K562 (cell line): Measurements from ENCODE around the gene DOCK4. TPM values are rescaled to one million over a fixed set of nuclear protein-coding genes. Genes with fewer than 3 reads are reported as not detected.

Experiments
- ATAC-seq: fragments of 200-7000 bp; cut with Tn5 transposase; 3 replicates; pipeline ENCODE4 v1.9.1; 2020; ENCODE audit warnings: moderate library complexity
- BruUV-seq: library from RNA; stranded (reverse); fragments of 400-500 nt; replicated peaks from 2 replicates; lab custom pipeline; 2021; lab: Mats Ljungman, UMichigan
- CTCF ChIA-PET: fragments of 300-600 bp; formaldehyde crosslinking; extraction: SDS; loops from one replicate; lab custom pipeline; 2021; ENCODE audit warnings: low intra/inter-chr PET ratio; lab: Yijun Ruan, JAX
- POLR2A ChIA-PET: fragments of 300-600, 350-650 bp; sonication (Branson Sonifier 250); formaldehyde crosslinking; extraction: SDS; loops from one replicate; lab custom pipeline; 2021; ENCODE audit warnings: antibody characterized with exemption, inconsistent platforms; lab: Yijun Ruan, JAX
- DNase-seq, 4 experiments: peaks; one replicate each; pipeline versions ENCODE4 v3.0.0 to v3.0.0-alpha.2; 2011 to 2018; ENCODE audit warnings: low spot score in 3 of 4, mixed read lengths in 3 of 4; ENCODE audit errors: extremely low read depth in 1 of 4
- FAIRE-seq: peaks from 2 replicates; lab custom pipeline; 2011; peaks lifted over from hg19 to GRCh38; lab: Jason Lieb, UNC
- H2AFZ ChIP-seq: 2 replicates; pipeline ENCODE4 v1.6.0; 2011; ENCODE audit warnings: low read depth, low read length, control low read depth, inconsistent platforms
- H3K27ac ChIP-seq: fragments of 200-600 bp; 3 replicates; pipeline ENCODE4 v1.8.0; 2011; ENCODE audit warnings: low read depth, mild to moderate bottlenecking, control low read depth, inconsistent platforms, low read length, moderate library complexity, mixed read lengths; ENCODE audit errors: extremely low read depth
- H3K27me3 ChIP-seq, 2 experiments: fragments of 300-600 bp in 1 of 2; 2 replicates in 1 of 2; 3 replicates in 1 of 2; pipeline versions ENCODE4 v1.6.0 to v1.8.0; 2011; ENCODE audit warnings: inconsistent platforms in 2 of 2, low read length in 2 of 2, mild to moderate bottlenecking in 1 of 2, mixed read lengths in 1 of 2, moderate library complexity in 1 of 2; ENCODE audit not compliant: control insufficient read depth in 2 of 2, insufficient read depth in 2 of 2
- H3K36me3 ChIP-seq: fragments of 300-600 bp; 3 replicates; pipeline ENCODE4 v1.8.0; 2011; ENCODE audit warnings: mild to moderate bottlenecking, low read length, inconsistent platforms; ENCODE audit not compliant: control insufficient read depth, insufficient read depth
- H3K4me1 ChIP-seq, 2 experiments: fragments of 200-600 bp in 1 of 2; replicated peaks in 1 of 2; 2 replicates in 1 of 2; 3 replicates in 1 of 2; pipeline versions ENCODE4 v1.5.1 to v1.8.0; 2011; ENCODE audit warnings: inconsistent platforms in 2 of 2, low read length in 2 of 2, mild to moderate bottlenecking in 1 of 2, mixed read lengths in 1 of 2, moderate library complexity in 1 of 2; ENCODE audit not compliant: control insufficient read depth in 2 of 2, insufficient read depth in 2 of 2
- H3K4me2 ChIP-seq: 2 replicates; pipeline ENCODE4 v1.6.1; 2011; ENCODE audit warnings: low read length, control low read depth, inconsistent platforms, mixed read lengths; ENCODE audit not compliant: insufficient read depth
- H3K4me3 ChIP-seq: fragments of 200-600 bp; sonication (generic), shearing (Covaris generic); 2 replicates; pipeline ENCODE4 v1.5.1; 2016; ENCODE audit warnings: control low read depth, inconsistent platforms
- H3K79me2 ChIP-seq: fragments of 200-600 bp; 3 replicates; pipeline ENCODE4 v1.8.0; 2011; ENCODE audit warnings: low read length, inconsistent platforms; ENCODE audit not compliant: control insufficient read depth, insufficient read depth
- H3K9ac ChIP-seq, 2 experiments: 2 replicates each; pipeline versions ENCODE4 v1.6.0 to v1.6.1; 2011; ENCODE audit warnings: low read depth in 2 of 2, low read length in 2 of 2, control low read depth in 1 of 2, inconsistent platforms in 1 of 2, mild to moderate bottlenecking in 1 of 2, mixed read lengths in 1 of 2; ENCODE audit not compliant: insufficient read depth in 1 of 2
- H3K9me1 ChIP-seq: one replicate; pipeline ENCODE4 v1.6.0; 2011; ENCODE audit warnings: inconsistent platforms, mild to moderate bottlenecking, low read length, moderate library complexity; ENCODE audit not compliant: control insufficient read depth, insufficient read depth
- H3K9me3 ChIP-seq: replicated peaks from 2 replicates; pipeline ENCODE4 v1.5.1; 2011; ENCODE audit warnings: low read depth, low read length, inconsistent platforms; ENCODE audit not compliant: control insufficient read depth, insufficient read depth
- H4K20me1 ChIP-seq: replicated peaks from 2 replicates; pipeline ENCODE4 v1.6.1; 2011; ENCODE audit warnings: low read length, inconsistent platforms, mixed read lengths; ENCODE audit not compliant: control insufficient read depth, insufficient read depth
- WGBS: fragments of 100-300 bp; shearing (Covaris generic); methylation state at CpG from one replicate; pipeline ENCODE4 v1.1.6; 2016; ENCODE audit warnings: low coverage, mixed read lengths; ENCODE audit not compliant: insufficient coverage; ENCODE audit errors: missing lambda C conversion rate; 5-methylcytosine and 5-hydroxymethylcytosine counted together
- in situ Hi-C: fragments of 300-500 bp; cut with MboI; formaldehyde crosslinking; loops from 4 replicates; pipeline ENCODE4 v1.15.0; 2018; ENCODE audit warnings: inconsistent platforms, mixed read lengths
- intact Hi-C: fragments of 100-400 bp; cut with micrococcal nuclease; formaldehyde crosslinking; loops from 2 replicates; pipeline ENCODE4 v1.14.2; 2022
- polyA plus RNA-seq, 8 experiments: library from polyadenylated mRNA; depleted of rRNA in 4 of 8; stranded (reverse) in 5 of 8; unstranded in 3 of 8; fragments of >200 nt; fragmentation: Nextera tagmentation in 2 of 8; fragmentation: Illumina TruSeq in 1 of 8; extraction: Ambion mirVana in 2 of 8; extraction: Trizol in 1 of 8; gene quantifications; 2 replicates each; pipeline versions ENCODE4 v1.2.1 to v1.2.3, GENCODE V29; 2011 to 2014; ENCODE audit warnings: inconsistent platforms in 1 of 8, missing spikeins in 1 of 8
- total RNA-seq, 7 experiments: library from RNA; depleted of rRNA in 6 of 7; stranded (reverse); fragments of >200 nt in 6 of 7; fragmentation: Illumina TruSeq in 2 of 7; extraction: Trizol in 2 of 7; gene quantifications; 2 replicates each; pipeline versions ENCODE4 v1.2.1 to v1.2.3, GENCODE V29; 2011 to 2021; ENCODE audit warnings: low replicate concordance in 1 of 7
- TF ChIP-seq, protein P1 (sequence below), 2 experiments: fragments of 150-350 bp in 1 of 2; IDR thresholded peaks; 2 replicates each; pipeline ENCODE4 v1.6.1; 2012 to 2016; ENCODE audit warnings: low read depth in 2 of 2, low read length in 2 of 2, mild to moderate bottlenecking in 1 of 2, moderate library complexity in 1 of 2
- TF ChIP-seq, protein P2 (sequence below): fragments of 250-450 bp; sonication (Bioruptor Pico); IDR thresholded peaks from 2 replicates; pipeline ENCODE4 v1.8.0; 2022; ENCODE audit warnings: inconsistent platforms, mild to moderate bottlenecking, moderate library complexity, borderline replicate concordance

The DOCK4 gene
- total and polyA plus RNA-seq, 9 of the 15 experiments (the other 6 are each of a cell fraction or from before 2014, with no cell fraction given) = 0.42 to 5.7 (median 2.3) TPM

DNA sequence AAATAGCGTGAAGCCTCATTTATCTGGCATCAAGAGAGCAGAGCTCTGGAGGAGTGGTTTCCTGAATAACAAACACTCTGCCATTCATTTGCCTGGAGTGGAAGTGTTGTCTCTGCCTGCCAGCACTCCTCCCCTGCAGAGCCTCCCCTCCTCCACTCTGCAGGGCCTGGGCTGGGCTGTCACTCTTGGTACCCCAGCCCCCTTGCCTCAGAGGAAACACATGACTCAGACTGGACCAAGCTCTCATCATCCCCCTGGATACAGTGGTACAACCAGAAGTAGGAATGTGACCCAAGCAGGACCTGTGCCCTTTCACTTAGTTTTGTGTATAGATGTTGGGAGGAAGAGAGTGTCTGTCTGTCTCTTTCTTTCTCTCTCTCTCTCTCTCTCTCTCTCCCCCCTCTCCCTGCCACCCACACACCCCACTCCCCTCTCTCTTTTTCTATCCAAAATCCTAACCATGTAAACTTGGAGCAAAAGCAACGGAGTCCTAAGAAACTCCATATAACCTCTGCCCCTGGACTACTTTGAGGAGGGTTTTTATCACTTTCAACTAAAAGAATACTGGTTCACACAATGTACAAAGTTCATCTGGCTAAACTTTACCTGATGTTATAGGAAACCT lies 43.9 kb downstream of the DOCK4 start:
- H3K36me3 ChIP-seq = no peaks in the 10 kb centered on the region
- H4K20me1 ChIP-seq = no peaks in the 10 kb centered on the region
- TF ChIP-seq, protein P1, sequence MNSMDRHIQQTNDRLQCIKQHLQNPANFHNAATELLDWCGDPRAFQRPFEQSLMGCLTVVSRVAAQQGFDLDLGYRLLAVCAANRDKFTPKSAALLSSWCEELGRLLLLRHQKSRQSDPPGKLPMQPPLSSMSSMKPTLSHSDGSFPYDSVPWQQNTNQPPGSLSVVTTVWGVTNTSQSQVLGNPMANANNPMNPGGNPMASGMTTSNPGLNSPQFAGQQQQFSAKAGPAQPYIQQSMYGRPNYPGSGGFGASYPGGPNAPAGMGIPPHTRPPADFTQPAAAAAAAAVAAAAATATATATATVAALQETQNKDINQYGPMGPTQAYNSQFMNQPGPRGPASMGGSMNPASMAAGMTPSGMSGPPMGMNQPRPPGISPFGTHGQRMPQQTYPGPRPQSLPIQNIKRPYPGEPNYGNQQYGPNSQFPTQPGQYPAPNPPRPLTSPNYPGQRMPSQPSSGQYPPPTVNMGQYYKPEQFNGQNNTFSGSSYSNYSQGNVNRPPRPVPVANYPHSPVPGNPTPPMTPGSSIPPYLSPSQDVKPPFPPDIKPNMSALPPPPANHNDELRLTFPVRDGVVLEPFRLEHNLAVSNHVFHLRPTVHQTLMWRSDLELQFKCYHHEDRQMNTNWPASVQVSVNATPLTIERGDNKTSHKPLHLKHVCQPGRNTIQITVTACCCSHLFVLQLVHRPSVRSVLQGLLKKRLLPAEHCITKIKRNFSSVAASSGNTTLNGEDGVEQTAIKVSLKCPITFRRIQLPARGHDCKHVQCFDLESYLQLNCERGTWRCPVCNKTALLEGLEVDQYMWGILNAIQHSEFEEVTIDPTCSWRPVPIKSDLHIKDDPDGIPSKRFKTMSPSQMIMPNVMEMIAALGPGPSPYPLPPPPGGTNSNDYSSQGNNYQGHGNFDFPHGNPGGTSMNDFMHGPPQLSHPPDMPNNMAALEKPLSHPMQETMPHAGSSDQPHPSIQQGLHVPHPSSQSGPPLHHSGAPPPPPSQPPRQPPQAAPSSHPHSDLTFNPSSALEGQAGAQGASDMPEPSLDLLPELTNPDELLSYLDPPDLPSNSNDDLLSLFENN (IDR thresholded peaks at IDR 0.05; ENCODE audit: low read depth in 2 of 2, low read length in 2 of 2) = no peak
- TF ChIP-seq, protein P2, sequence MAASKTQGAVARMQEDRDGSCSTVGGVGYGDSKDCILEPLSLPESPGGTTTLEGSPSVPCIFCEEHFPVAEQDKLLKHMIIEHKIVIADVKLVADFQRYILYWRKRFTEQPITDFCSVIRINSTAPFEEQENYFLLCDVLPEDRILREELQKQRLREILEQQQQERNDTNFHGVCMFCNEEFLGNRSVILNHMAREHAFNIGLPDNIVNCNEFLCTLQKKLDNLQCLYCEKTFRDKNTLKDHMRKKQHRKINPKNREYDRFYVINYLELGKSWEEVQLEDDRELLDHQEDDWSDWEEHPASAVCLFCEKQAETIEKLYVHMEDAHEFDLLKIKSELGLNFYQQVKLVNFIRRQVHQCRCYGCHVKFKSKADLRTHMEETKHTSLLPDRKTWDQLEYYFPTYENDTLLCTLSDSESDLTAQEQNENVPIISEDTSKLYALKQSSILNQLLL (CRISPR knock-in tag) = 0 out of 2 replicates have a peak, but pooled peaks have one; percentile 33
- H3K4me2 ChIP-seq = no peak overlapping the region
- no peak overlapping the region for H3K27ac ChIP-seq
- ChIA-PET CTCF (no interaction called here), POLR2A (no interaction called here)
- WGBS = 0% methylated on average over 2 of the region's 2 CpGs
- no peak overlapping the region for H3K9ac ChIP-seq
- FAIRE-seq = no peak
- H3K9me1 ChIP-seq = no peaks in the 10 kb centered on the region
- H2AFZ ChIP-seq = no peak overlapping the region
- DNase-seq = no peak
- no peak for ATAC-seq
- no peak overlapping the region for H3K4me3 ChIP-seq
- peaks cover 0 to 5% of the 10 kb centered on the region in 2 experiments; a peak in 1 of 5 replicates for H3K27me3 ChIP-seq
- in situ Hi-C loops = no loop called here
- H3K79me2 ChIP-seq = no peaks in the 10 kb centered on the region
- no TSS peak for BruUV-seq
- H3K9me3 ChIP-seq = no peaks in the 10 kb centered on the region
- no peaks in the 10 kb centered on the region for H3K4me1 ChIP-seq
- intact Hi-C loops = no loop called here
